Cardiac muscle cell (in vitro differentiated cells and primary cell): ENCODE data around the gene ST7. TPM values are rescaled to one million over a fixed set of nuclear protein-coding genes. Genes with fewer than 3 reads are reported as not detected.
"Not testable (repeated sequence)": the region's sequence is repeated elsewhere in the genome, so short reads cannot be mapped to it uniquely, and the experiment has no call there.

Experiments used
- DNase-seq, 2 donors: peaks; one replicate each; pipeline versions ENCODE4 v3.0.0 to v3.0.0-alpha.2; 2010 to 2017; ENCODE audit warnings: low read depth in 1 of 2, low spot score in 1 of 2
- H3K27ac ChIP-seq: fragments of 200-600 bp; sonication (generic); 2 replicates; pipeline ENCODE4 v1.5.1; 2016
- H3K27me3 ChIP-seq: fragments of 200-600 bp; sonication (generic); 2 replicates; pipeline ENCODE4 v1.6.0; 2016; ENCODE audit warnings: control low read depth
- H3K36me3 ChIP-seq: fragments of 200-600 bp; sonication (generic); 2 replicates; pipeline ENCODE4 v1.5.1; 2016; ENCODE audit warnings: control low read depth
- H3K4me1 ChIP-seq: fragments of 200-600 bp; sonication (generic); 2 replicates; pipeline ENCODE4 v1.8.1; 2017; ENCODE audit warnings: low read depth, mild to moderate bottlenecking, mixed run types
- H3K4me3 ChIP-seq: fragments of 200-600 bp; sonication (generic); 2 replicates; pipeline ENCODE4 v1.5.1; 2016; ENCODE audit warnings: mild to moderate bottlenecking
- H3K9me3 ChIP-seq: fragments of 200-600 bp; sonication (generic); 2 replicates; pipeline ENCODE4 v1.5.1; 2017; ENCODE audit warnings: low read depth, mild to moderate bottlenecking, control low read depth
- CTCF ChIP-seq: IDR thresholded peaks from 2 replicates; pipeline ENCODE4 v1.5.1; 2012; ENCODE audit warnings: low read depth, mild to moderate bottlenecking, low read length
- polyA plus RNA-seq: library from polyadenylated mRNA; unstranded; fragments of >200 nt; fragmentation: Nextera tagmentation; extraction: Ambion mirVana; gene quantifications from 2 replicates; pipeline ENCODE4 v1.2.1, GENCODE V29; 2016
- total RNA-seq: library from RNA; depleted of rRNA; stranded (reverse); fragments of >200 nt; gene quantifications from 2 replicates; pipeline ENCODE4 v1.2.3, GENCODE V29; 2016

Gene ST7
- total and polyA plus RNA-seq, 2 experiments from 2014 or later = 83.5 to 96.7 TPM

DNA sequence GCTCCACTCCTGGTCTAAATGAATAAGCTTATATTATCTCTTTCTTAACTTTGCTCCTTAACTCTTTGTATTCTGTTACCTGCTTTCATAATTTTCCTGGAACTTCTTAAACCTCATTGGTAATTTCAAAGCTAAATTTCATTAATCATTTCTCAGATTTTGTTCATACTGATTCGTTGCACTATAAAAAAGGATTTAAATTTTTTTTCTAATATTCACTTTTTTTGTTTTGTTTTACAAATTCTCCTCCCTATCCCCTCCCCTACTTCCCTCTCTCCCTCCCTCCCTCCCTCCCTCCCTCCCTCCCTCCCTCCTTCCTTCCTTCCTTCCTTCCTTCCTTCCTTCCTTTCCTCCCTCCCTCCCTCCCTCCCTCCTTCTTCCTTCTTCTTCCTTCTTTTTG lies 14.7 kb downstream of the ST7 start:
- Histone ChIP-seq H3K4me1 (peaks cover 13% of the 10 kb centered on the region), H3K4me3 (no peak overlapping the region)

GRCh38 chr7:116968631-116969030 lies 15.3 kb downstream of the ST7 start:
- no peak for TF ChIP-seq CTCF
- H3K36me3 ChIP-seq = no peaks in the 10 kb centered on the region
- no peak for DNase-seq
- no peaks in the 10 kb centered on the region for H3K27me3 ChIP-seq
- no peak overlapping the region for H3K27ac ChIP-seq
- no peak overlapping the region for H3K4me3 ChIP-seq
- peaks cover 13% of the 10 kb centered on the region for H3K4me1 ChIP-seq
- no peaks in the 10 kb centered on the region for H3K9me3 ChIP-seq

More for the DNA sequence above, 14.7 kb downstream of the ST7 start:
- Histone ChIP-seq H3K27ac (no peak overlapping the region), H3K27me3 (no peaks in the 10 kb centered on the region), H3K9me3 (no peaks in the 10 kb centered on the region), H3K36me3 (no peaks in the 10 kb centered on the region)
- TF ChIP-seq CTCF = no peak
- DNase-seq = no peak

- no peaks in the 10 kb centered on the region for H3K27me3 ChIP-seq
- DNase-seq = no peak
- TF ChIP-seq CTCF = no peak
- no peaks in the 10 kb centered on the region for H3K9me3 ChIP-seq
- no peaks in the 10 kb centered on the region for H3K36me3 ChIP-seq
- H3K27ac ChIP-seq = no peak overlapping the region
- H3K4me1 ChIP-seq = peaks cover 13% of the 10 kb centered on the region
- H3K4me3 ChIP-seq = no peak overlapping the region
Measured at GRCh38 chr7:116969371-116969902, 16.1 kb downstream of the ST7 start.

- no peak for TF ChIP-seq CTCF
- H3K27ac ChIP-seq = no peak overlapping the region
- no peaks in the 10 kb centered on the region for H3K36me3 ChIP-seq
Measured at GRCh38 chr7:116970238-116970910, 17.1 kb downstream of the ST7 start.

DNA sequence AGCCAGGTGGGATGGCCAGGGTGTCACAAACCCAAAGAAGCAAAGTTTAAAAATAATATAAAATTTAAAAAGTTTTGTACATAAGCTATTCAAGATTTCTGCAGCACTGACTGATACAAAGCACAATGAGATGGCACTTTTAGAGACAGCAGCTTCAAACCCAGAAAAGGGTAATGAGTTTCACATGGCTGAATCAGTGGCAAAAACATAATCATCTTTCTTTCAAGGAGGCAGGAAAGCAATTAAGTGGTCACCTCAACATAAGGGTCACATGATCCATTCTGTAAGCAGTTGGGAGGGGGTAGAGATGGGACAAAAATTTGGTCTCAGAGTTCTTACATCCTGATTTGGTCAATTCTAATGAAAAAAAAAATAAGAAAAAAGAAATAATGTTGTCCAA lies 17.9 kb downstream of the ST7 start:
- not testable (repeated sequence) for H3K27ac ChIP-seq, H3K36me3 ChIP-seq, DNase-seq, H3K27me3 ChIP-seq, H3K9me3 ChIP-seq, H3K4me3 ChIP-seq
- peaks cover 13% of the 10 kb centered on the region for H3K4me1 ChIP-seq

More at GRCh38 chr7:116970238-116970910, 17.1 kb downstream of the ST7 start:
- H3K27me3 ChIP-seq = no peaks in the 10 kb centered on the region
- no peak overlapping the region for H3K4me3 ChIP-seq
- no peak for DNase-seq
- peaks cover 13% of the 10 kb centered on the region for H3K4me1 ChIP-seq
- H3K9me3 ChIP-seq = no peaks in the 10 kb centered on the region

DNA sequence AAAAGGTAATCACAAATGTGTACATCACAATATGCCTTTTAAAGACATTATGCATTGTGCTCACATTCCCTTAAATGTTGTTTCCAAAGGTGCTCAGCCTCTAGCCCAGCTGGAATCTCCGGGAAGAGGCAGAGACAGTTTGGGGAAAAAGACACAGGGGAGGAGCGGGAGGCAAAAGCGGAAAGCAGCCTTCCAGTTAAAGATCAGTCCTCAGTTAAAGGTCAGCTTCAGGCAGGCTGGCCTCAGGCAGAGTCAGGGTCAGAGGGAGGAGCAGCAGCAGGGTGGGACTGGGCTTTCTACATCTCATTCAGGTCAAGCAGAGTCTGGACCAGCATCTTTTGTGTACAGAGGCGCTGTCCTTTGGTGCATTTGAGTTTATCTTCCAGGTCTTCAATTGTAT lies 18.6 kb downstream of the ST7 start:
- Histone ChIP-seq H3K36me3 (no peaks in the 10 kb centered on the region), H3K4me1 (peaks cover 13% of the 10 kb centered on the region), H3K27ac (peak overlapping the region; percentile 45), H3K9me3 (no peaks in the 10 kb centered on the region), H3K27me3 (no peaks in the 10 kb centered on the region), H3K4me3 (no peak overlapping the region)
- no peak for DNase-seq
- no peak for TF ChIP-seq CTCF

DNA sequence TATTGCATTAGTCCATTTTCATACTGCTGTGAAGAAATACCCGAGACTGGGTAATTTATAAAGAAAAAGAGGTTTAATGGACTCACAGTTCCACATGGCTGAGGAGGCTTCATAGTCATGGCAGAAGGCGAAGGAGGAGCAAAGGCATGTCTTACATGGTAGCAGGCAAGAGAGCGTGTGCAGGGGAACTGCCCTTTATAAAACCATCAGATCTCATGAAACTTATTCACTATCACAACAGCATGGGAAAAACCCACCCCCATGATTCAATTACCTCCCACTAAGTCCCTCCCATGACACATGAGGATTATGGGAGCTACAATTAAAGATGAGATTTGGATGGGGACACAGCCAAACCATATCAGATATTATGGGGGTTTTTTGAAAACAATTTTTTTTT lies 21.7 kb downstream of the ST7 start:
- not testable (repeated sequence) for H3K27me3 ChIP-seq, H3K36me3 ChIP-seq, H3K27ac ChIP-seq, H3K9me3 ChIP-seq, DNase-seq, H3K4me3 ChIP-seq
- H3K4me1 ChIP-seq = peaks cover 13% of the 10 kb centered on the region
